ENCODE measurements around the gene GIPC3.

GRCh38 chr19:3548606-3549005, 36.7 kb upstream of the GIPC3 start:
- no peak for TF ChIP-seq POLR2A (IDR thresholded peaks at IDR 0.05)
- TF ChIP-seq, protein P1, sequence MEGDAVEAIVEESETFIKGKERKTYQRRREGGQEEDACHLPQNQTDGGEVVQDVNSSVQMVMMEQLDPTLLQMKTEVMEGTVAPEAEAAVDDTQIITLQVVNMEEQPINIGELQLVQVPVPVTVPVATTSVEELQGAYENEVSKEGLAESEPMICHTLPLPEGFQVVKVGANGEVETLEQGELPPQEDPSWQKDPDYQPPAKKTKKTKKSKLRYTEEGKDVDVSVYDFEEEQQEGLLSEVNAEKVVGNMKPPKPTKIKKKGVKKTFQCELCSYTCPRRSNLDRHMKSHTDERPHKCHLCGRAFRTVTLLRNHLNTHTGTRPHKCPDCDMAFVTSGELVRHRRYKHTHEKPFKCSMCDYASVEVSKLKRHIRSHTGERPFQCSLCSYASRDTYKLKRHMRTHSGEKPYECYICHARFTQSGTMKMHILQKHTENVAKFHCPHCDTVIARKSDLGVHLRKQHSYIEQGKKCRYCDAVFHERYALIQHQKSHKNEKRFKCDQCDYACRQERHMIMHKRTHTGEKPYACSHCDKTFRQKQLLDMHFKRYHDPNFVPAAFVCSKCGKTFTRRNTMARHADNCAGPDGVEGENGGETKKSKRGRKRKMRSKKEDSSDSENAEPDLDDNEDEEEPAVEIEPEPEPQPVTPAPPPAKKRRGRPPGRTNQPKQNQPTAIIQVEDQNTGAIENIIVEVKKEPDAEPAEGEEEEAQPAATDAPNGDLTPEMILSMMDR (IDR thresholded peaks at IDR 0.05): no peak
